ENCODE measurements around the gene SDK2.

DNA sequence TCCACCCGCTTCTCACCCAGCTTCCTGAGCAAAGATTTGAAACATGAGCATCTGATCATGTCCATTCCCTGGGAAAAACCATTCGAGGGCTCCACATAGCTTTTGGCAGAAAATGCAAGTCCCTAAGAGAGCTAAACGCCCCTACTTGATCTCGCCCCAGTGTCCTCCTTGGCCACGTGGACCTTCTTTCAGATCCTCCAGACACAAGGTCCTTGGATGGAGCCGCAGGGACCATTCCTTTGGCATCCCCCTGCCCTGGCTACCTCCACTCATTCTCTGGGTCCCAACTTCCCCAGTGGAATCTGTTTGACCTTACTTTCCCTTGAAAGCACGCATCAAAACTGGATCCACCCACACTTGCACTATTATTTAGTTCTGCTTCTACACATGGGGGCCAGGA, 146.5 kb downstream of the SDK2 start:
- TF ChIP-seq POLR2A (IDR thresholded peaks at IDR 0.05) (no peak), POLR2AphosphoS5 (IDR thresholded peaks at IDR 0.05) (no peak)
- TF ChIP-seq, protein P1, sequence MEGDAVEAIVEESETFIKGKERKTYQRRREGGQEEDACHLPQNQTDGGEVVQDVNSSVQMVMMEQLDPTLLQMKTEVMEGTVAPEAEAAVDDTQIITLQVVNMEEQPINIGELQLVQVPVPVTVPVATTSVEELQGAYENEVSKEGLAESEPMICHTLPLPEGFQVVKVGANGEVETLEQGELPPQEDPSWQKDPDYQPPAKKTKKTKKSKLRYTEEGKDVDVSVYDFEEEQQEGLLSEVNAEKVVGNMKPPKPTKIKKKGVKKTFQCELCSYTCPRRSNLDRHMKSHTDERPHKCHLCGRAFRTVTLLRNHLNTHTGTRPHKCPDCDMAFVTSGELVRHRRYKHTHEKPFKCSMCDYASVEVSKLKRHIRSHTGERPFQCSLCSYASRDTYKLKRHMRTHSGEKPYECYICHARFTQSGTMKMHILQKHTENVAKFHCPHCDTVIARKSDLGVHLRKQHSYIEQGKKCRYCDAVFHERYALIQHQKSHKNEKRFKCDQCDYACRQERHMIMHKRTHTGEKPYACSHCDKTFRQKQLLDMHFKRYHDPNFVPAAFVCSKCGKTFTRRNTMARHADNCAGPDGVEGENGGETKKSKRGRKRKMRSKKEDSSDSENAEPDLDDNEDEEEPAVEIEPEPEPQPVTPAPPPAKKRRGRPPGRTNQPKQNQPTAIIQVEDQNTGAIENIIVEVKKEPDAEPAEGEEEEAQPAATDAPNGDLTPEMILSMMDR (IDR thresholded peaks at IDR 0.05): no peak
